Endothelial cell of umbilical vein (primary cell): ENCODE measurements around the gene MAP4K3. TPM values are rescaled to one million over a fixed set of nuclear protein-coding genes. Genes with fewer than 3 reads are reported as not detected.

Source experiments
- BruUV-seq: library from RNA; stranded (reverse); fragments of 400-500 nt; replicated peaks from 2 replicates; lab custom pipeline; 2021; lab: Mats Ljungman, UMichigan
- CTCF ChIA-PET: fragments of 300-600, 350-600 bp; sonication (Branson Sonifier 250); formaldehyde crosslinking; loops from one replicate; lab custom pipeline; 2021; ENCODE audit warnings: antibody characterized with exemption, inconsistent platforms; lab: Charles Lee
- POLR2A ChIA-PET: fragments of 300-600, 350-600 bp; sonication (Branson Sonifier 250); formaldehyde crosslinking; loops from one replicate; lab custom pipeline; 2021; ENCODE audit warnings: antibody characterized with exemption, inconsistent platforms; lab: Charles Lee
- DNase-seq: peaks from one replicate; pipeline ENCODE4 v3.0.0-alpha.2; 2011; ENCODE audit warnings: low read depth, low spot score
- FAIRE-seq: peaks from 2 replicates; lab custom pipeline; 2011; peaks lifted over from hg19 to GRCh38; lab: Jason Lieb, UNC
- H2AFZ ChIP-seq: 2 replicates; pipeline ENCODE4 v1.6.0; 2012; ENCODE audit warnings: low read depth, low read length, control low read depth, inconsistent platforms
- H3K27ac ChIP-seq: 2 replicates; pipeline ENCODE4 v1.5.1; 2011; ENCODE audit warnings: low read depth, mild to moderate bottlenecking, control low read depth, low read length, moderate library complexity; ENCODE audit not compliant: insufficient read depth
- H3K27me3 ChIP-seq, 2 experiments: 2 replicates each; pipeline versions ENCODE4 v1.6.0 to v1.6.1; 2011; ENCODE audit warnings: low read length in 2 of 2, mixed read lengths in 1 of 2; ENCODE audit not compliant: control insufficient read depth in 2 of 2, insufficient read depth in 2 of 2
- H3K36me3 ChIP-seq, 2 experiments: 2 replicates in 1 of 2; 3 replicates in 1 of 2; pipeline ENCODE4 v1.5.1; 2011; ENCODE audit warnings: low read length in 2 of 2, mild to moderate bottlenecking in 1 of 2, moderate library complexity in 1 of 2; ENCODE audit not compliant: control insufficient read depth in 2 of 2, insufficient read depth in 2 of 2; ENCODE audit errors: extremely low read depth in 1 of 2
- H3K4me1 ChIP-seq: 3 replicates; pipeline ENCODE4 v1.5.1; 2011; ENCODE audit warnings: mild to moderate bottlenecking, low read length; ENCODE audit not compliant: control insufficient read depth, insufficient read depth; ENCODE audit errors: extremely low read depth
- H3K4me2 ChIP-seq: 2 replicates; pipeline ENCODE4 v1.6.1; 2011; ENCODE audit warnings: low read length, control low read depth, mixed read lengths; ENCODE audit not compliant: insufficient read depth
- H3K4me3 ChIP-seq, 3 experiments: fragments of 200-600 bp in 1 of 3; sonication (generic), shearing (Covaris generic) in 1 of 3; replicated peaks in 1 of 3; 2 replicates each; pipeline ENCODE4 v1.5.1; 2011 to 2016; ENCODE audit warnings: control low read depth in 3 of 3, low read length in 3 of 3, mild to moderate bottlenecking in 2 of 3, inconsistent platforms in 1 of 3, low read depth in 1 of 3, moderate library complexity in 1 of 3; ENCODE audit not compliant: insufficient read depth in 1 of 3
- H3K79me2 ChIP-seq: 2 replicates; pipeline ENCODE4 v1.6.0; 2012; ENCODE audit warnings: low read length, inconsistent platforms; ENCODE audit not compliant: control insufficient read depth, insufficient read depth
- H3K9ac ChIP-seq: replicated peaks from 2 replicates; pipeline ENCODE3; 2011; ENCODE audit warnings: low read length, control low read depth; ENCODE audit not compliant: insufficient read depth; ENCODE audit errors: extremely low read depth
- H3K9me1 ChIP-seq: replicated peaks from 3 replicates; pipeline ENCODE4 v1.6.0; 2011; ENCODE audit warnings: mild to moderate bottlenecking, low read length; ENCODE audit not compliant: control insufficient read depth, insufficient read depth; ENCODE audit errors: extremely low read depth
- H3K9me3 ChIP-seq: replicated peaks from 2 replicates; pipeline ENCODE4 v1.5.1; 2012; ENCODE audit warnings: low read length, inconsistent platforms; ENCODE audit not compliant: control insufficient read depth, insufficient read depth
- H4K20me1 ChIP-seq: replicated peaks from 2 replicates; pipeline ENCODE3; 2011; ENCODE audit warnings: mild to moderate bottlenecking, low read length; ENCODE audit not compliant: control insufficient read depth, insufficient read depth; ENCODE audit errors: extremely low read depth
- FOS ChIP-seq: IDR thresholded peaks from 2 replicates; pipeline ENCODE4 v1.6.1; 2011; ENCODE audit warnings: mild to moderate bottlenecking, low read length, moderate library complexity, borderline replicate concordance; ENCODE audit not compliant: insufficient read depth
- JUN ChIP-seq: IDR thresholded peaks from 2 replicates; pipeline ENCODE4 v1.6.1; 2011; ENCODE audit warnings: borderline replicate concordance, low read depth; ENCODE audit not compliant: insufficient read length, insufficient read depth
- MYC ChIP-seq: IDR thresholded peaks from one replicate; pipeline ENCODE4 v1.6.1; 2011; ENCODE audit warnings: mild to moderate bottlenecking, low read depth, low read length
- POLR2A ChIP-seq: IDR thresholded peaks from 2 replicates; pipeline ENCODE4 v1.6.1; 2012; ENCODE audit warnings: low read depth, mild to moderate bottlenecking, control low read depth, low read length
- POLR2AphosphoS5 ChIP-seq: IDR thresholded peaks from 2 replicates; pipeline ENCODE4 v1.6.1; 2012; ENCODE audit warnings: low read depth, mild to moderate bottlenecking, control low read depth, low read length, moderate library complexity; ENCODE audit not compliant: insufficient read depth
- dilution Hi-C: fragments of 300-500 bp; cut with MboI; formaldehyde crosslinking; loops from one replicate; pipeline ENCODE4 v1.15.0; 2019; ENCODE audit warnings: low sequenced_read_pairs; ENCODE audit not compliant: extremely low pct_ligation_motif_present
- intact Hi-C: fragments of 100-400 bp; cut with micrococcal nuclease; formaldehyde crosslinking; loops from one replicate; pipeline ENCODE4 v1.10.0; 2022
- polyA plus RNA-seq, 4 experiments: library from polyadenylated mRNA; depleted of rRNA in 3 of 4; stranded (reverse) in 3 of 4; unstranded in 1 of 4; fragments of >200 nt; gene quantifications; 2 replicates each; pipeline versions ENCODE4 v1.2.1 to v1.2.3, GENCODE V29; 2011 to 2012; ENCODE audit warnings: missing spikeins in 1 of 4
- total RNA-seq: library from RNA; stranded (reverse); gene quantifications from 2 replicates; pipeline ENCODE4 v1.2.3, GENCODE V29; 2021
- TF ChIP-seq, protein P1 (sequence below), 2 donors: IDR thresholded peaks; 1 replicate in 1 of 2; 2 replicates in 1 of 2; pipeline ENCODE4 v1.5.1; 2011; ENCODE audit warnings: low read length in 2 of 2, mild to moderate bottlenecking in 2 of 2, moderate library complexity in 2 of 2, control low read depth in 1 of 2, inconsistent platforms in 1 of 2, low read depth in 1 of 2; ENCODE audit not compliant: insufficient read depth in 1 of 2; ENCODE audit errors: extremely low read depth in 1 of 2
- TF ChIP-seq, protein P2 (sequence below): IDR thresholded peaks from 2 replicates; pipeline ENCODE4 v1.6.1; 2011; ENCODE audit not compliant: insufficient read depth, insufficient read length

Gene MAP4K3
- total and polyA plus RNA-seq, 2 donors (not counting 3 experiments of a cell fraction or from before 2014, with no cell fraction given): 8.0 to 45.9 TPM

DNA sequence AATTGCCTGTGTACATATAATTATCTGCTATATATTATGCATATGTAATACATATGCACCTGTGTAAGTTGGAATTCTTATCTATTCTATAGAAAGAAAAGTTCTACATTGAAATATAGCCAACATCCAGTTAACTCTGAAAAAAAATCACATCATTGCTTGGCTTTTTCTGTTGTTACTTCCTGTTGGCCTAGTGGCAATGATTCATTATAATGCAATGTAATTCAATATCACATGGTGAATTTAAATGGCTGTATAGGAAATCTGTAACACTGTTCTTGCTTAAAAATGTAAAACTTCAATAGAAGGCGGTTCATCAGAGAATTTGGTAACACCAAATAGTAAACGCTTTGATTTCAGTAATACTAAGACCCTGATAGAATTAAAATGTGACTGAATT, 44.5 kb upstream of the MAP4K3 start:
- Histone ChIP-seq H3K79me2 (no peaks in the 10 kb centered on the region), H3K9ac (peak overlapping the region; percentile 70), H3K9me1 (no peaks in the 10 kb centered on the region), H3K27me3 (no peaks in the 10 kb centered on the region), H4K20me1 (no peaks in the 10 kb centered on the region), H3K4me3 (peak overlapping the region in 1 of 3 experiments; percentile 13), H3K9me3 (no peaks in the 10 kb centered on the region), H3K4me1 (peaks cover 46% of the 10 kb centered on the region), H2AFZ (no peak overlapping the region), H3K4me2 (peak overlapping the region; percentile 82), H3K27ac (peak overlapping the region; percentile 84), H3K36me3 (no peaks in the 10 kb centered on the region)
- TF ChIP-seq POLR2A: no peak
- TF ChIP-seq, protein P1, sequence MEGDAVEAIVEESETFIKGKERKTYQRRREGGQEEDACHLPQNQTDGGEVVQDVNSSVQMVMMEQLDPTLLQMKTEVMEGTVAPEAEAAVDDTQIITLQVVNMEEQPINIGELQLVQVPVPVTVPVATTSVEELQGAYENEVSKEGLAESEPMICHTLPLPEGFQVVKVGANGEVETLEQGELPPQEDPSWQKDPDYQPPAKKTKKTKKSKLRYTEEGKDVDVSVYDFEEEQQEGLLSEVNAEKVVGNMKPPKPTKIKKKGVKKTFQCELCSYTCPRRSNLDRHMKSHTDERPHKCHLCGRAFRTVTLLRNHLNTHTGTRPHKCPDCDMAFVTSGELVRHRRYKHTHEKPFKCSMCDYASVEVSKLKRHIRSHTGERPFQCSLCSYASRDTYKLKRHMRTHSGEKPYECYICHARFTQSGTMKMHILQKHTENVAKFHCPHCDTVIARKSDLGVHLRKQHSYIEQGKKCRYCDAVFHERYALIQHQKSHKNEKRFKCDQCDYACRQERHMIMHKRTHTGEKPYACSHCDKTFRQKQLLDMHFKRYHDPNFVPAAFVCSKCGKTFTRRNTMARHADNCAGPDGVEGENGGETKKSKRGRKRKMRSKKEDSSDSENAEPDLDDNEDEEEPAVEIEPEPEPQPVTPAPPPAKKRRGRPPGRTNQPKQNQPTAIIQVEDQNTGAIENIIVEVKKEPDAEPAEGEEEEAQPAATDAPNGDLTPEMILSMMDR (IDR thresholded peaks at IDR 0.05; ENCODE audit: extremely low read depth in 1 of 2, insufficient read depth in 1 of 2, low read depth in 1 of 2, low read length in 2 of 2): no peak
- TF ChIP-seq POLR2AphosphoS5: no peak
- peak; percentile 85 for TF ChIP-seq FOS
- peak; percentile 81 for TF ChIP-seq JUN
- no peak for TF ChIP-seq MYC
- TF ChIP-seq, protein P2, sequence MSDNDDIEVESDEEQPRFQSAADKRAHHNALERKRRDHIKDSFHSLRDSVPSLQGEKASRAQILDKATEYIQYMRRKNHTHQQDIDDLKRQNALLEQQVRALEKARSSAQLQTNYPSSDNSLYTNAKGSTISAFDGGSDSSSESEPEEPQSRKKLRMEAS: no peak
- dilution Hi-C loops: no loop called here
- CTCF ChIA-PET: interaction anchor here (0.6 to 1.8 kb wide), 4 partner anchors 12 to 252 kb away, joined by 3 to 6 read pairs (median 4); no protein-coding TSS in a partner anchor
- peak; percentile 49 for FAIRE-seq
- intact Hi-C loops: loop anchor here (1.0 to 5.0 kb wide), 2 partner anchors 11 to 99 kb away; no protein-coding TSS in a partner anchor
- BruUV-seq: no TSS peak
- POLR2A ChIA-PET: no interaction called here
- peak; percentile 78 for DNase-seq
